KMS-11 (cell line): ENCODE data around the gene RNF4.
"Not testable (repeated sequence)": the region's sequence is repeated elsewhere in the genome, so short reads cannot be mapped to it uniquely, and the experiment has no call there.

Experiments
- H2AFZ ChIP-seq: fragments of 200-600 bp; sonication (generic); 2 replicates; pipeline ENCODE4 v1.6.1; 2016; ENCODE audit warnings: antibody characterized with exemption, mixed run types, low read depth
- H3K27ac ChIP-seq: fragments of 200-600 bp; sonication (generic); 2 replicates; pipeline ENCODE4 v1.6.1; 2016; ENCODE audit warnings: mild to moderate bottlenecking, mixed run types
- H3K27me3 ChIP-seq: fragments of 200-600 bp; sonication (generic); 2 replicates; pipeline ENCODE4 v1.6.1; 2017; ENCODE audit warnings: mild to moderate bottlenecking, low read depth, mixed run types, moderate library complexity; ENCODE audit not compliant: insufficient read depth
- H3K36me3 ChIP-seq: fragments of 200-600 bp; sonication (generic); 2 replicates; pipeline ENCODE4 v1.6.1; 2017; ENCODE audit warnings: mild to moderate bottlenecking, mixed run types; ENCODE audit not compliant: insufficient read depth
- H3K4me1 ChIP-seq: fragments of 200-600 bp; sonication (generic); 2 replicates; pipeline ENCODE4 v1.6.1; 2016; ENCODE audit warnings: mild to moderate bottlenecking, low read depth, mixed run types; ENCODE audit not compliant: poor library complexity, severe bottlenecking
- H3K4me2 ChIP-seq: fragments of 200-600 bp; sonication (generic); 2 replicates; pipeline ENCODE4 v1.7.0; 2016; ENCODE audit warnings: mild to moderate bottlenecking, mixed run types
- H3K4me3 ChIP-seq: fragments of 200-600 bp; sonication (generic); IDR thresholded peaks from 2 replicates; pipeline ENCODE4 v1.6.1; 2017; ENCODE audit warnings: low read depth, low read length, mixed read lengths; ENCODE audit not compliant: insufficient read depth
- H3K79me2 ChIP-seq: fragments of 200-600 bp; sonication (generic); 2 replicates; pipeline ENCODE4 v1.6.1; 2016; ENCODE audit warnings: low read depth, mixed run types; ENCODE audit not compliant: insufficient read depth
- H3K9ac ChIP-seq: fragments of 200-600 bp; sonication (generic); 2 replicates; pipeline ENCODE4 v1.6.1; 2016; ENCODE audit warnings: mild to moderate bottlenecking, mixed run types
- H4K20me1 ChIP-seq: fragments of 200-600 bp; sonication (generic); 2 replicates; pipeline ENCODE4 v1.6.1; 2016; ENCODE audit warnings: mild to moderate bottlenecking, mixed run types; ENCODE audit not compliant: insufficient read depth
- CTCF ChIP-seq: fragments of 200-600 bp; sonication (generic); conservative IDR thresholded peaks from 2 replicates; pipeline ENCODE4 v1.6.1; 2017; ENCODE audit warnings: low read depth, mild to moderate bottlenecking, antibody characterized with exemption, low read length, moderate library complexity, mixed read lengths

RNF4 gene

GRCh38 chr4:2545321-2546013 lies 76.6 kb downstream of the RNF4 start:
- H3K36me3 ChIP-seq = no peaks in the 10 kb centered on the region
- no peaks in the 10 kb centered on the region for H3K4me1 ChIP-seq
- H3K4me2 ChIP-seq = no peak overlapping the region
- H3K4me3 ChIP-seq = no peak overlapping the region
- H2AFZ ChIP-seq = no peak overlapping the region
- H3K27me3 ChIP-seq = no peaks in the 10 kb centered on the region
- no peaks in the 10 kb centered on the region for H4K20me1 ChIP-seq
- no peak for TF ChIP-seq CTCF
- no peak overlapping the region for H3K9ac ChIP-seq
- H3K79me2 ChIP-seq = peaks cover 76% of the 10 kb centered on the region
- no peak overlapping the region for H3K27ac ChIP-seq

- Histone ChIP-seq H3K9ac (no peak overlapping the region), H3K27me3 (no peaks in the 10 kb centered on the region), H3K4me3 (no peak overlapping the region), H3K4me2 (no peak overlapping the region), H4K20me1 (no peaks in the 10 kb centered on the region), H2AFZ (no peak overlapping the region), H3K27ac (no peak overlapping the region), H3K4me1 (no peaks in the 10 kb centered on the region), H3K79me2 (peaks cover 73% of the 10 kb centered on the region), H3K36me3 (no peaks in the 10 kb centered on the region)
- no peak for TF ChIP-seq CTCF
Measured at GRCh38 chr4:2546286-2546823, 77.4 kb downstream of the RNF4 start.

- not testable (repeated sequence) for H3K4me2 ChIP-seq, H4K20me1 ChIP-seq, H3K4me3 ChIP-seq, H3K27me3 ChIP-seq, H3K27ac ChIP-seq, H3K36me3 ChIP-seq, H3K4me1 ChIP-seq, H3K9ac ChIP-seq, H2AFZ ChIP-seq
- H3K79me2 ChIP-seq = peaks cover 66% of the 10 kb centered on the region
Measured at GRCh38 chr4:2546961-2547691, 78.2 kb downstream of the RNF4 start.

GRCh38 chr4:2551118-2551517 lies 82.2 kb downstream of the RNF4 start:
- no peaks in the 10 kb centered on the region for H3K36me3 ChIP-seq
- H3K4me3 ChIP-seq = no peak overlapping the region
- no peak overlapping the region for H3K27ac ChIP-seq

More at GRCh38 chr4:2551118-2551517, 82.2 kb downstream of the RNF4 start:
- H3K9ac ChIP-seq = no peak overlapping the region
- TF ChIP-seq CTCF = no peak
- H3K79me2 ChIP-seq = peaks cover 69% of the 10 kb centered on the region
- no peaks in the 10 kb centered on the region for H3K27me3 ChIP-seq
- H3K4me1 ChIP-seq = no peaks in the 10 kb centered on the region
- no peak overlapping the region for H3K4me2 ChIP-seq
- no peak overlapping the region for H2AFZ ChIP-seq
- H4K20me1 ChIP-seq = no peaks in the 10 kb centered on the region
